Spleen (tissue), 11 donors: ENCODE results near the gene RAD17. TPM values are rescaled to one million over a fixed set of nuclear protein-coding genes. Genes with fewer than 3 reads are reported as not detected.
"Not testable (repeated sequence)": the region's sequence is repeated elsewhere in the genome, so short reads cannot be mapped to it uniquely, and the experiment has no call there.

ENCODE experiments used
- DNase-seq: peaks from one replicate; pipeline ENCODE4 v3.0.0-alpha.2; 2020
- H3K27ac ChIP-seq, 8 donors: fragments of 200-600 bp; sonication (generic) in 7 of 8; 1 replicate in 4 of 8; 2 replicates in 4 of 8; pipeline versions ENCODE4 v1.5.0 to v1.8.0; 2016 to 2021; ENCODE audit warnings: inconsistent platforms in 4 of 8, mild to moderate bottlenecking in 4 of 8, moderate library complexity in 1 of 8
- H3K27me3 ChIP-seq, 7 donors: fragments of 200-600 bp; sonication (generic) in 6 of 7; replicated peaks in 1 of 7; 1 replicate in 4 of 7; 2 replicates in 3 of 7; pipeline versions ENCODE4 v1.5.0 to v1.8.0; 2016 to 2021; ENCODE audit warnings: inconsistent platforms in 3 of 7, mild to moderate bottlenecking in 1 of 7
- H3K36me3 ChIP-seq, 6 donors: fragments of 200-600 bp; sonication (generic) in 5 of 6; 1 replicate in 4 of 6; 2 replicates in 2 of 6; pipeline versions ENCODE4 v1.5.0 to v1.8.0; 2016 to 2021; ENCODE audit warnings: inconsistent platforms in 2 of 6
- H3K4me1 ChIP-seq, 6 donors: fragments of 200-600 bp; sonication (generic) in 5 of 6; 1 replicate in 3 of 6; 2 replicates in 3 of 6; pipeline versions ENCODE4 v1.5.0 to v1.8.0; 2016 to 2021; ENCODE audit warnings: inconsistent platforms in 3 of 6
- H3K4me3 ChIP-seq, 8 donors: fragments of 200-600 bp; sonication (generic) in 7 of 8; 1 replicate in 4 of 8; 2 replicates in 4 of 8; pipeline versions ENCODE4 v1.5.0 to v1.8.0; 2016 to 2021; ENCODE audit warnings: inconsistent platforms in 4 of 8, mild to moderate bottlenecking in 4 of 8, moderate library complexity in 2 of 8
- H3K9me3 ChIP-seq, 8 donors: fragments of 200-600 bp; sonication (generic) in 7 of 8; 1 replicate in 4 of 8; 2 replicates in 4 of 8; pipeline versions ENCODE4 v1.5.0 to v1.8.0; 2016 to 2021; ENCODE audit warnings: inconsistent platforms in 4 of 8
- CTCF ChIP-seq, 11 experiments: fragments of 200-600 bp in 7 of 11; fragments of 450-650 bp in 4 of 11; sonication (generic) in 4 of 11; IDR thresholded peaks in 8 of 11; conservative IDR thresholded peaks in 3 of 11; 1 replicate in 7 of 11; 2 replicates in 4 of 11; pipeline versions ENCODE4 v1.4.0 to v1.8.0; 2016 to 2021; ENCODE audit warnings: antibody characterized with exemption in 11 of 11, inconsistent platforms in 4 of 11, mild to moderate bottlenecking in 1 of 11
- POLR2A ChIP-seq, 3 donors: fragments of 450-650 bp; IDR thresholded peaks; one replicate each; pipeline ENCODE4 v1.5.1; 2017; ENCODE audit warnings: antibody characterized with exemption in 3 of 3, mild to moderate bottlenecking in 1 of 3
- POLR2AphosphoS5 ChIP-seq, 3 donors: sonication (generic); formaldehyde crosslinking; IDR thresholded peaks; one replicate each; pipeline ENCODE4 v1.5.1; 2017; ENCODE audit warnings: antibody characterized with exemption in 3 of 3
- WGBS, 5 donors: extraction: QIAGEN DNeasy Blood & Tissue Kit in 3 of 5; methylation state at CpG; one replicate each; pipeline versions ENCODE4 v1.1.5 to v1.1.7; 2013 to 2018; 5-methylcytosine and 5-hydroxymethylcytosine counted together
- intact Hi-C: fragments of 100-400 bp; cut with DNase I; formaldehyde crosslinking; loops from one replicate; pipeline ENCODE4 v1.15.0; 2023; ENCODE audit warnings: low total_unique reads
- polyA plus RNA-seq, 3 donors: library from polyadenylated mRNA; stranded (reverse); fragments of 200-250 nt; gene quantifications; one replicate each; pipeline ENCODE4 v1.2.1, GENCODE V29; 2013
- total RNA-seq, 7 donors: library from RNA; depleted of rRNA in 3 of 7; stranded (reverse); fragments of >200 nt in 3 of 7; fragmentation: NEBNext Ultra II Directional in 4 of 7; extraction: Animal tissue kit (Norgen Biotek cat#: 25700) in 4 of 7; gene quantifications; one replicate each; pipeline versions ENCODE4 v1.1.0 to v1.2.1, GENCODE V29; 2016 to 2021
- donor health status: healthy with polysubstance abuse.
- donor health status: DM: no; HTN: no; CAD: no; lungs with moderate emphysema.
- donor health status: DM: no; HTN: no; CAD: no.
- donor health status: Bipolar disorder and iron deficiency.
- donor health status: healthy.
- donor health status: DM: no; HTN: no; CAD: no.
- donor health status: DM: yes; HTN: yes; CAD: no.

The RAD17 gene
- total and polyA plus RNA-seq, 10 donors = 13.0 to 28.5 (median 17.9) TPM

DNA sequence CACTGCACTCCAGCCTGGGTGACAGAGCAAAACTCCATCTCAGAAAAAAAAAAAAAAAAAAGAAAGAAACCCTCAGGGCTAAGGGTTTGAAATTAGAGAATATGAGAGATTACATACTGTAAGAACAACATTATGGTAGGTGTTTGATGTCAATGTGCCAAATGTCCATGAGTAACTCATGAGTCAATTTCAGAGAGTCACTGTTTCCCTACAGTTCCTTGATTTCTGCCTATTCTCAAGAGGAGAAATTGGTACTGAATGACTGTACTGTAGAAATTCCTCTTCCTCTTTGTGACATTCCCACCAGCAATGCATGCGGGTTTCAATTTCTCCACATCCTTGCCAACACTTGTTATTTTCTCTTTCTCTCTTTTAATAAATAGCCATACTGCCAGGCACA lies 80.5 kb downstream of the RAD17 start:
- Histone ChIP-seq H3K27me3 (no peaks in the 10 kb centered on the region), H3K36me3 (no peaks in the 10 kb centered on the region), H3K27ac (no peak overlapping the region), H3K4me1 (no peaks in the 10 kb centered on the region), H3K4me3 (no peak overlapping the region), H3K9me3 (no peaks in the 10 kb centered on the region)
- intact Hi-C loops = no loop called here
- no peak for DNase-seq
- WGBS, 5 donors = 46 to 93% (median 74%) methylated on average over 1 of the region's 1 CpG
- TF ChIP-seq CTCF (IDR thresholded peaks at IDR 0.05 in 8 of 11, conservative IDR thresholded peaks at IDR 0.05 in 3 of 11) (no peak), POLR2A (IDR thresholded peaks at IDR 0.05) (no peak), POLR2AphosphoS5 (IDR thresholded peaks at IDR 0.05) (no peak)

DNA sequence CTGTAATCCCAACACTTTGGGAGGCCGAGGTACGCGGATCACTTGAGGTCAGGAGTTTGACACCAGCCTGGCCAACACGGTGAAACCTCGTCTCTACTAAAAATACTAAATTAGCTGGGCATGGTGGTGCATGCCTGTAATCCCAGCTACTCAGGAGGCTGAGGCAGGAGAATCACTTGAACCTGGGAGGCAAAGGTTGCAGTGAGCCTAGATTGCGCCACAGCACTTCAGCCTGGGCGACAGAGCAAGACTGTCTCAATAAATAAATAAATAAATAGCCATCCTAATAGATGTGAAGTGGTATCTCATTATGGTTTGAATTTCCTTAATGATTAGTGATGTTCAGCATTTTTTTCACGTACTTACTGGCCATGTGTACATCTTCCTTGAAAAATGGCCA lies 80.9 kb downstream of the RAD17 start:
- H3K27me3 ChIP-seq, H3K4me1 ChIP-seq, H3K27ac ChIP-seq, DNase-seq, H3K4me3 ChIP-seq, H3K36me3 ChIP-seq, intact Hi-C loops, H3K9me3 ChIP-seq: not testable (repeated sequence)
- 89 to 95% (median 90%) methylated on average over 8 of the region's 8 CpGs for WGBS, 5 donors

DNA sequence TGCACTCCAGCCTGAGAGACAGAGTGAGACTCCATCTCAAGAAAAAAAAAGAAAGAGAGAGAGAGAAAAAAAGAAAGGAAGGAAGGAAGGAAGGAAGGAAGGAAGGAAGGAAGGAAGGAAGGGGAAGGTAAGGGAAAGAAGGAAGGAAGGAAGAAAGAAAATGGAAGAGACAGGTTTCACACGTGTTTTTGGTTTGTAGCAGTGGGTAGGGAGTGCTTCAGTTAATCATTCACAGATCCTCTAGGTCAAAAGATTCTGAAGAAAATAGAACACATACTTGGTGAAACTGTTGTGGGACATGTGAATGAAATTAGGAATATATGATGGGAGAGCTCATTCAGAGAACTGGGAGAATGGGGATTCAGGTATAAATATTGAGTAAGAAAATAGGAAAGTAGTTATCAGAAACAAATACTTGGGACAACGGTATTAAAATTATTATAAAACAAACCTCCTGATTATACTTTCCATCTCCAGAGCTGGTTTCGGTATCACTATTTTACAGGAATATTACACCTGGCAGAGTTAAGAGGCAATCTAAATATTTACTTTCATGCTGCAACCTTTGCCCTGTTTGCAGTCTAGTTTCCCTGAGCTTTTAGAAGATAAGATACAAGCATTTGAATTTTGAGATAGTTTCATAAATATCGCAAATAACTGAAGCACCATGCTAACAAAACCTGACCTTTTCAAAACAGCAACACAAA lies 82.5 kb downstream of the RAD17 start:
- intact Hi-C loops = no loop called here
- no peak overlapping the region for H3K4me3 ChIP-seq
- no peak for TF ChIP-seq CTCF (IDR thresholded peaks at IDR 0.05 in 8 of 11, conservative IDR thresholded peaks at IDR 0.05 in 3 of 11)
- no peak for TF ChIP-seq POLR2A (IDR thresholded peaks at IDR 0.05)
- TF ChIP-seq POLR2AphosphoS5 (IDR thresholded peaks at IDR 0.05) = no peak
- DNase-seq = no peak
- H3K9me3 ChIP-seq = peaks cover 0 to 3% (median 0%) of the 10 kb centered on the region in 8 donors
- no peaks in the 10 kb centered on the region for H3K36me3 ChIP-seq
- no peaks in the 10 kb centered on the region for H3K27me3 ChIP-seq
- WGBS, 5 donors = 72 to 76% (median 74%) methylated on average over 4 of the region's 4 CpGs
- no peaks in the 10 kb centered on the region for H3K4me1 ChIP-seq
- H3K27ac ChIP-seq = no peak overlapping the region

DNA sequence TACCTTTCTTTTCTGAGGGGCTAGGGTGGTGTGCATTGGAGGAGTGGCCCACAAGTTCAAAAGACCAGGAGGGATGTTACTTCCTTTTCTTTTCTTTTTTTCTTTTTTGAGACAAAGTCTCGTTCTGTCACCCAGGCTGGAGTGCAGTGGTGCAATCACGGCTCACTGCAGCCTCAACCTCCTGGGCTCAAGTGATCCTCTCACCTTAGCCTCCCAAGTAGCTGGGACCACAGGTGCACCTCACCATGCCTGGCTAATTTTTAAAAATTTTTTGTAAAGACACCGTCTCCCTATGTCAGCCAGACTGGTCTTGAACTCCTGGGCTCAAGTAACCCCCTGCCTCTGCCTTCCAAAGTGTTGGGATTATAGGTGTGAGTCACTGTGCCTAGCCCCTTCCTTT lies 83.9 kb downstream of the RAD17 start:
- H3K27ac ChIP-seq, H3K4me1 ChIP-seq, H3K4me3 ChIP-seq, H3K27me3 ChIP-seq, H3K36me3 ChIP-seq, intact Hi-C loops, DNase-seq, H3K9me3 ChIP-seq: not testable (repeated sequence)
- WGBS, 5 donors = 70 to 82% (median 76%) methylated on average over 3 of the region's 3 CpGs

- 70 to 80% (median 71%) methylated on average over 8 of the region's 8 CpGs for WGBS, 5 donors
- Histone ChIP-seq H3K9me3 (peaks cover 0 to 7% (median 0%) of the 10 kb centered on the region in 8 donors), H3K4me1 (no peaks in the 10 kb centered on the region), H3K27me3 (no peaks in the 10 kb centered on the region), H3K4me3 (no peak overlapping the region), H3K27ac (no peak overlapping the region), H3K36me3 (no peaks in the 10 kb centered on the region)
- TF ChIP-seq POLR2AphosphoS5 (IDR thresholded peaks at IDR 0.05) (no peak), CTCF (IDR thresholded peaks at IDR 0.05 in 8 of 11, conservative IDR thresholded peaks at IDR 0.05 in 3 of 11) (no peak), POLR2A (IDR thresholded peaks at IDR 0.05) (no peak)
- intact Hi-C loops = no loop called here
- no peak for DNase-seq
These were observed 85.0 kb downstream of the RAD17 start for GRCh38 chr5:69454460-69455249.

GRCh38 chr5:69455428-69455988 lies 85.9 kb downstream of the RAD17 start:
- 84 to 93% (median 90%) methylated on average over 7 of the region's 7 CpGs for WGBS, 5 donors
- H3K9me3 ChIP-seq, DNase-seq, H3K4me1 ChIP-seq, H3K27me3 ChIP-seq, H3K36me3 ChIP-seq, H3K4me3 ChIP-seq, intact Hi-C loops, H3K27ac ChIP-seq: not testable (repeated sequence)
